ENCODE data around the gene MORN3.
A peak's percentile ranks its signal among the peaks of the same experiment; 100 is the strongest.
"Not testable (repeated sequence)": the region's sequence is repeated elsewhere in the genome, so short reads cannot be mapped to it uniquely, and the experiment has no call there.

The MORN3 gene

GRCh38 chr12:121637231-121637914, 32.1 kb downstream of the MORN3 start:
- peak; percentile 32 to 45 for DNase-seq

GRCh38 chr12:121634836-121635235, 34.6 kb downstream of the MORN3 start:
- no peak for DNase-seq

GRCh38 chr12:121633833-121634196, 35.6 kb downstream of the MORN3 start:
- not testable (repeated sequence) for DNase-seq

GRCh38 chr12:121632069-121632970, 37.1 kb downstream of the MORN3 start:
- no peak for DNase-seq

- DNase-seq: no peak
Observed at GRCh38 chr12:121630791-121631355, 38.6 kb downstream of the MORN3 start.

GRCh38 chr12:121628536-121628935, 40.9 kb downstream of the MORN3 start:
- DNase-seq: no peak

- peak; percentile 14 to 18 for DNase-seq
Observed at GRCh38 chr12:121628037-121628436, 41.4 kb downstream of the MORN3 start.

- peak; percentile 93 to 95 for DNase-seq
Observed at GRCh38 chr12:121626853-121627640, 42.4 kb downstream of the MORN3 start.

- DNase-seq: peak; percentile 98 to 99
Observed at GRCh38 chr12:121626087-121626852, 43.2 kb downstream of the MORN3 start, which contains the start of gene ORAI1. Gene ORAI1, plus strand, starts transcription at chr12:121626530.

GRCh38 chr12:121620333-121620891, 49.0 kb downstream of the MORN3 start:
- DNase-seq: no peak

GRCh38 chr12:121618659-121619233, 50.7 kb downstream of the MORN3 start:
- no peak for DNase-seq

GRCh38 chr12:121614872-121615467, 54.5 kb downstream of the MORN3 start:
- no peak for DNase-seq

- DNase-seq: no peak
Observed at GRCh38 chr12:121613462-121613861, 56.0 kb downstream of the MORN3 start.

- DNase-seq: peak in 1 of 2 donors; percentile 32
Observed at GRCh38 chr12:121611306-121611705, 58.1 kb downstream of the MORN3 start.

GRCh38 chr12:121610239-121611149, 59.0 kb downstream of the MORN3 start:
- no peak for DNase-seq

GRCh38 chr12:121608301-121608700, 61.2 kb downstream of the MORN3 start:
- DNase-seq: no peak

- no peak for DNase-seq
Observed at GRCh38 chr12:121603581-121603980, 65.9 kb downstream of the MORN3 start.

- DNase-seq: no peak
Observed at GRCh38 chr12:121602766-121603165, 66.7 kb downstream of the MORN3 start.

- DNase-seq: no peak
Observed at GRCh38 chr12:121600702-121601336, 68.6 kb downstream of the MORN3 start.
